GM19324 (cell line): ENCODE measurements around the gene DCTN3.

Experiments used
- ATAC-seq: cut with Tn5 transposase; IDR thresholded peaks from one replicate; pipeline ENCODE4 v1.9.1; 2021; ENCODE audit warnings: mild to moderate bottlenecking, moderate library complexity; ENCODE audit not compliant: unreplicated experiment, low FRiP score

The DCTN3 gene

DNA sequence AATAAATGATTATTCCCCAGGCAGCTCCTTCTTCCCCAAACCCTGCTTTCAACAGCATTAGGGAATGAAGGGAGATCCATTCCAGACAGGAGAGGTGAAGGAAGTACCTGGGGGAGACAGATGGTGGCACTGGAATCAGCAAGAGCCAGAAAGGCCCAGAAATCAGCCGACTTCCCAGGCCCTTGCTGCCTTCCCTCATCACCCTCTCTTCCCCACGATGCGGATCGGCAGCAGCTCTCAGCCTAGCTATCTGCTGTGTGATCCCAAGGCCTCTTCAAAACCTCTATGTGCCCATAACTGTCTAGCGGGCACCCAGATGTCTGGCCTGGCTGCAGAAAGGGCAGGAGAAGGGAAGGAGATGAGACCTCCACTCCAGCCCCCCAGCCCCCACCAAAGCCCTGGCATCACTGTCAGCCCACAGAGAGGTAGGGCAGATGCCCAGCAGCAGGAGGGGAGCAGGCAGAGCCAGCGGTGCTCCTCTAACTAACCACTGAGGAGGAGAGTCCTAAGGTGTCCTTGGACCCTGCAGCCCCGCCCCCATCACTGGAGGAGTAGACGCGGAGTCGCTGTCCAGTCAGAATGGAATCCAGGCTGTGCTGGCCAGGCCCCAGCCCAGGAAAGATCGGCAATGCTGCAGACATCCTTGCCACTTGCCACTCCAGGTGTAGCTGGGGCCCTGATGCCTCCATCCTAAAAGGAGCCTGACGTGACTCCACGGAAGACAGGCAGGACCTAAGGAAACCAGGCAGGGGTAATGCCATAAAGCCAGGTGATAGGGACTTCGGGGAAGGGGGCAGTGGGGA, 43.5 kb downstream of the DCTN3 start:
- no peak for ATAC-seq

DNA sequence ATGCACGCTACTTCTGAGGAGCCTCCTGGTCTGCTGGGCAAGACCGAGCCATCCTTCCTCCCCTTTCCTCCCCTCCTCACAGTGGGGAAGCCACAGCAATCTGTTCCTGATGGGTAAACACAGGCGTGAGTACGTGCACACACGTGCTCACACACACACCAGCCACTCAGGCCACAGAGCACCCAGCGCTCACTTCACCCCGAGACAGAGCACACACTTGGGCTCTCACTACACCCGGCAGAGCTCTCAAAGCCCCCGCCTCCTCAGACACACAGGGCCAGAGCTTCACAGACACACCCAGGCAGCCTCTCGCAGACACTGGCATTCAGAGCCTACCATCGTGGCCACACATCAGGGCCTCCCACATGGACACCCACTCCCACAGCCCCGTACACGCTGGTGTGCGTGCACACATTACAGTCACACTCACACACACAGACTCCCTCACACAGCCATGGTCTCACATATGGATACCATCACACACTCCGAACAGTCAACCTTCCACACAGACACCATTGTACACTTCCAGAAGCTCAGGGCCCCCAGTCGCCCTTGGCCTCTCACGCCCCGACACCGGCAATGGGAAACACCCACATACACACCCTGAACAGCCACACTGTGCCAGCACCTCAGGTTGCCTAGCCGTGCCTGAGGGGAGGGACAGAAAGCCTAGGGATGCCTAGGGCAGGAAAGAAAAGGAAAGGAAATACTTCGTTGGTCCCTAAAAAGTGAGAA, 44.3 kb downstream of the DCTN3 start:
- no peak for ATAC-seq

DNA sequence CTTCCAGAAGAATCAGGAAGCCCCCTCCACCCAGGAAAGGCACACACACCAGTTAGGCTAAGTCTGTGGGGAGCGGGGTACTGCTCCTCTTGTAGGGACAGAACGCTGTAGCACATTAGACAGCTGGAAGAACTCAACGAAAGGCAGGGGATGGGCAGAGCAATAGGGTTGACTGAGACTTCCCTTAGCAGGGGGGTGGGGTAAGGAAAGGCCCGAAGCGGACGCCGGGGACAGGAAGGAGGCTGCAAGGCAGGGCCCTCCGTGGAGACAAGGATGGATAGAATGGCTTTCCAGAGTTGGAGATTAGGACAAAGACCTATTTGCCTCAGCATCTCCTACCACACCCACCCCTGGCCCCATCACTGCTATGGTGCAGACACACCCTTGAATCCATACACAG, 45.1 kb downstream of the DCTN3 start:
- ATAC-seq: no peak

DNA sequence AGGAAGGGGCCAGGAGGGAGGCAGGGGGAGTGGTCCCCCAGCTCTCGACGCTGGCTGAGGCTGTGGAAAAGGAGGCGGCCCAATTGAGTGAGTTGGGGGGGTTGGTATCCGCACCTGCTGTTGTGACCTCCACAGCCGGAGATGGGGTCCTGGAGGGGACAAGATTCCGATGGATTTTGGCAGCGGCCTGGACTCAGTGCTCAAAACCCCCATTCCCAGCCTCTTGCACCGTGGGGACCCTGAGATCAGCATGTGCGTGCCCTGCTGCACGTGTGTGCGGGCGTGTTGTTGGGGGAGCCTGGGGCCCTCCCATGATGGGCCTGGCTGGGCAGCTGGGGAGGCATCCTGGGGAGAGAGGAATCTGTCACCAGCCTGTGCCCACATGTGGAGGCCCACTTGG, 45.7 kb downstream of the DCTN3 start:
- no peak for ATAC-seq

DNA sequence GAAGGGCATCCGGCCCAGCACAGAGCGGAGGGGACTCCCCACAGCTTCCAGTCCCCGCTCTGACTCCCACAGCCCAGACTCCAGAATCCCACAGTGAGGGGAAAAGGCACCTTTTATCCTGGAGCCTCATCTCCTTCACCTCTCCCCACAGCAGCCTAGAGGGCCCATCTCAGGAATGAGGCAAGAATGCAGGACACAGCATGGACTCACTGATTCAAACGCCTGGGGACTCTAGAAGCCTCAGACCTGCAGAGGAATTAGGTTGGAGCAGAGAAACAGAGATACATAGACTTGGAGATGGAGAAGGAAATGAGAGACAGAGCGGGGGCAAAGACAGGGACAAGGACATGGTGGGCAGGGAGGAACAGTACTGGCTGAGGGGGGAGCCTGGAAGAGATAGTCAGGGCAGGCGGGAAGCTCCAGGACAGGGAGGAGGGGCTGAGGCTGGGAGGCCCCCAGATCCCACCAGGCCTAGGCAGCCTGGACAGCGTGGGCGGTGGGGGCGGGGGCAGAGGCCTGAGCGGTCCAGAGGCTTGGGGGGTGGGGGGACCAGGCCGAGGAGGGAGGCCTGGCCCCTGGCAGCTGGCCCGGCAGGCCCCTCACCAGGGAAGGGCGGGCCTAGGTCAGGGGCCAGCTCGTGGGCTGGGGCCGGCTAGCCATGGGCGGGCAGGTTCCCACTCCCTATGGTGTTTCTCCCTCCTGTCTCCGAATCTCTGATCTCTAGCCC, 46.5 kb downstream of the DCTN3 start:
- no peak for ATAC-seq

DNA sequence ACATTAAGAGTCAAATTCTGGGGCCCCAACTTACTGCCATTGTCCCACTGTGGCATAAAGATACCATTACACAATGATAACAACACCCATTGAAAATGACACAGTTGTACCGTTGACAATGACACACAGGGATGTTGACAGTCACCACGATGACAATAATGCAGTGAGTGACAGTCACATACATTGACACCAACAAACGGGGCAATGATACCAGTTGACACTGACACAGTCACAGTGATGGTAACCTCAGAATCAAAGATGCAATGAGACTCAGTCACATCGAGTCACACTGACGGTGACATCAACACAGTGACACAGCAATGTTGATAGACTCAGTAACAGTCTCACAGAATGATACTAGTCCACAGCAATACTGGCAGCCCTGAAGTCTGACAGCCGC, 47.7 kb downstream of the DCTN3 start:
- ATAC-seq: no peak

DNA sequence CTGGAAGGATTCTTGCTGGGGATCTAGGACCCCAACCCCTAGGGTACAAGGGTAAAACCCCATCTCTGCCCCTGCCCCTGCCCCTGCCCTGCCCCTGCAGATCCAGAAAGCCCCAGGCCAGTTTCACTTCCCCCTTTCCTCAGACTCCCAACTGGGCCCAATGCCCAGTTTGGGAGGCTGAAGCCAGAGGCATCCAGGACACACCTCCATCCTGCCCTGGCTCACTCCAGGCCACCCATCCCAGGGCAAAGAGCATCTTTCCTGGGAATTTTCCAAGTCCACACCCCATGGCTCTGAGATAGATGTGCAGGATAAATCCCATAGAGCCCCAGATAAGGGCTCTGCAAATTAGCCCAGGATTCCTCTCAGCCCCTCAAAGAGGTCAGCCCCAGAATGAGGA, 48.2 kb downstream of the DCTN3 start:
- no peak for ATAC-seq

DNA sequence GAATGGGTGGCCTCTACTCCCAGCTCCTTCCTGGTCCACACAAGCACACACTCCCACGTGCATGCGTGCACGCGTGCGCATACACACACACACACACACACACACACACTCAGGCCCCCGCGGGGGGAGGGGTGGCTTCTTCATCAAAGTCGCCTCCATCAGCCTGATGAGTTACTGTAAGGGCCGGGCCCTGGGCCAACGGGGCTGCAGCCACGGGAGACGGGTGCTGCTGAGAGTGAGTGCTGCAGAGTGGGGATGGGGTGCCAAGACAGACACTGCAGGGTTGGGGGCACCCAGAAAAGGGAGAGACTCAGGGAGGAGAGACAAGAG, 48.8 kb downstream of the DCTN3 start:
- ATAC-seq: no peak

DNA sequence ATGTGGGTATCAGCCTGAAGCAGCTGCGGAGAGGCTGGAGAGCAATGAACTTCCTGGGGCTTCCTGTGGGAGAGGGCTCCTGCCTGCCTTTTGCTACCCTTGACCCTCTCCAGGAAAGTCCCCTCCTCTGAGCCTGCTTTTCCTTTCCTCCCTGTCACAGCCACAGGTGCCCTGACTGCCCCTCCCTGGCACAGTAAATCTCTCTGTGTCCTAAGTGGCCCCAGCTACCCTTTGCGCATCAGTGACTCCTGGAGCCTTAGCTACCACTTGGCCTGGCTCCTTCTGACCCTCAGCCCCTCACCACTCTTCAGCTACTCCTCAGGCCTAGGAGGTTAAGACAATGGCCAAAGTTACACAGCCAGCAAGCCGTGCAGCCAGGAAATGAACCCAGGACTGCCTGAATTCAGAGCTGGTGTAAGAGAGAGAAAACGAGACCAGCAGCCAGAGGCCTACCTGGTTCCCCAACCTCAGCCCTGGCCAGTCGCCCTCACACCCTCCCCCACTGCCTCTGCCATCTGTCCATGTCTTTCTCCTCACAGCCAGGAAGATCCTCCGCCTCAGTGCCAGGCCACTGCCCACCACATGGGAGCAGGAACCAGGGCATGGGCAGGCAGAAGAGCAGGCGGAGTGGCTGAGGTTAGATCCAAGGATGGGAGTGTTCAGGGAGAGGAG, 49.4 kb downstream of the DCTN3 start:
- ATAC-seq: no peak

DNA sequence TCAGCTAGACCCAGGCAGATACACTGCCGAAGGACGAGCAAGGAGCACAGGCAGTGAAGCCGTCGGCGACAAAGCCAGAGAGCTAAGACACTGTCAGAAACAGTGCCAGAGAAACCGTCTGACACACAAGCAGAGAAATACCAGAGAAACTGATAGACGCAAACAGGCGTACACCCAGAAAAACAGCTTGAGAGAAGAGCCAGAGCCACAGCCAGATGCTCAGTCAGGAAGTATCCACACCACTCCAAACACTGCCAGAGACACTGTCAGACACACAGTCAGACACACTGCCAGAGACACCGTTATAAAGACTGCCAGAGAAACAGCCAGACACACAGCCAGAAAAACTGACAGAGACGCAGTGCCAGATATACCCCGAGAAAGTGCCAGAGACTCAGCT, 49.9 kb downstream of the DCTN3 start:
- no peak for ATAC-seq

DNA sequence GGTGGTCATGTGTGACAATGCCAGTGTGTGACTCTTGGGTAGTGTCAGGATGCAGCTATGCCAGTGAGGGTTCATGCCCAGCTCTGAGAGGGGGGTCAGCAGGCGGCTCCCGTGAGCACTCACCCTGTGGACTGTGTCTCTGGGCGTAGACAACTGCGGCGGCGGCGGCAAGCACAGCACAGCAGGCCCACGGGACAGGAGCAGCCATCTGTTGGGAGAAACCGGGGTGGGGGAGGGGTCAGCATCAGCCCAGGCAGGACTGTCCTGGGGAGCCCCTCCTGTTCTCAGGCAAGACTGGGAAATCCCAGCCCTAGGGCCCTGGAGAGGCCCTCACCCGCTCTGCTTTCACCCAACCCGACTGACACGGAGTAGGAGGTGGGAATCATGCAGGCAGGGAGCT, 51.5 kb downstream of the DCTN3 start:
- ATAC-seq: no peak

DNA sequence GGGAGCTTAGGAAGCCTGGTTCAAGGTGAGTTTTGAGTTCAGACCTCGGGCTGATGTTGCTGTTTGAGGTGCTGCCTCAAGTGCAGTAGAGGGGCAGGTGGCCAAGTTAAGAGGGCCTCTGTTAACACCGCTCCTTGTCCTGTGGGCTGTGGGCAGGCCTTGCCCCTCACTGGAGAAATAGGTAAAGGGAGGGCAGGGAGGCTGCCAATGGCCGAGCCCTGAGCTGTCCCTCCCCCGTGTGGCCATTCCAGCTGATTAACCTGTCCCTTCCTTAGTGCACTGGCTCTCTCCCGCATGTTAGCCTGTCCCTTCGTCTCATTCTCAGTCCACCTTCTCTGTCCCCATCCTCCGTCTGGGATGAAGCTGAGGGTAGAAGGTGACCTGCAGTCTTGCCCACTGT, 52.2 kb downstream of the DCTN3 start:
- ATAC-seq: no peak

DNA sequence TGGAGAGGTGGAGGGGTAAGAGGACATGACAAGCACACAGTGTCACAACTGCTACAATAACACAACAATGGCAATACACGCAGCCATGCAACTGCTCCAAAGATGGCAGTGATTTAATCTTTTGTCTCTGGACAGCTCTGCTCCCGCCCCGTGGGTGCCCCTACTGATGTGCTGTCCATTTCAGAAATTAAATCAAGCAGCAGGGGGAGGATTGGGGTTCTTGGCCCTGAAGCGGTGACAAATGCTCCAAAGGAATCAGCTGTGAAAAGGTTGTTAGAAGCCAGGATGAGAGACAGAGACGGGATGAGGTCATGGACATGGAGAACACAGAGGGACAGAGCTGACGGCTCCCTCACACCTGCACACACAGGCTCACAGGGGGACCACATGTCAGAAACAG, 53.3 kb downstream of the DCTN3 start:
- ATAC-seq: no peak

DNA sequence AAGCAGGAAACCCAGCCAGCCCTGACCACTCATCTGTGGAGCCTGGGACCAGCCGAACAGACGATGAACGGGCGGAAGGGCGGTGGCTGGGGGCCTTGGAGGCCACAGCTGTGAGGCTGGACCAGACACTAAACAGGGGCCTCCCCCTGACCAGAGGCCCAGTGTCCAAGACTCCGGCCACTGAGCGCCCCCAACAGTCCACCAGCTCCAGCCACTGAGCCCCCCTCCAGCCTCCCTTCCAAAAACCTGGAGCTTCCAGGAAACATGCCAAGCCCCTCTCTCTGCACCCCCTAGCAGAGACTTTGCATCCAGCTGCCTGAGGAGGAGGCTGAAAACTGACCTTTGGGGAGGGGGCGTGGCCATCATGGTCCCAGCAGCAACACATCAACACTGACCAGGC, 54.0 kb downstream of the DCTN3 start:
- no peak for ATAC-seq

DNA sequence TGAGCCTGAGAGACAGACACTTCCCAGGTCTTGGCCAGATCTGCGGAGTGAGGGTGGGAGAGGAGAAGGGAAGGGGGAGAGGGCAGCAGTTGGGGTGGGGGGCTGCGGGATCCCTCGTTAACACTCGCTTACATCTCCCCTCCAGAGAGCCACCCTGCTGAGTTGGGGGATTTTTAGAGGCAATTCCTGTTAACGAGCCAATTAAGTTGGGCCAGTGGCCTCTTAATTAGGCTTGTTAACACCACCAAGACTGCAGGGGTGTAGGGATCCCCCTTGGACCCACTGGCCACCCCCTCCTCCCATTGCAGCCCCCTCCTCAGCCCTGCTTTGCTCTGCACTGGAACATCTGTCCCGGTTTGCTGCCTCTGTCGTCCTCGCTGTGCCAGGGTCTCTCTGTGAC, 54.4 kb downstream of the DCTN3 start:
- ATAC-seq: no peak

DNA sequence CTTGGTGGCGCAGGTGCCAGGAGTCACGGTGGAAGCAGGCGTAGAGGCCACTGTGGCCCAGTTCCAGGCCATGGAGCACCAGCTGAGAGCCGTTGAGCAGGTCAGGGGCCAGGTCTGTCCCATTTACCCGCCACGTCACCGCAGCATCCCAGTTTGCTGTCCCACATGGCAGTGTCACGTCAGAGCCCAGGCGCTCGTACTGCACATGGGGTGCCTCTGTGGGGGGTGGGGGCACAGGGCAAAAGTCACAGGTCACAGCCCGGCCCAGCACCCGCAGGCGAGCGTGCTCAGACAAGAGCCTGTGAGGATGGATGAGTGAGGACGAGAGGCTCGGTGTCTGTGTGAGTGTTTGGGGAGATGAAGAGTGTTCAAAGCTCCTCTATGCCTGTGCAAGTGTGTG, 55.7 kb downstream of the DCTN3 start:
- no peak for ATAC-seq
